HL-60 (cell line): Measurements from ENCODE around the gene SEMA3D.

Source experiments
- DNase-seq, 2 experiments: peaks; one replicate each; pipeline ENCODE4 v3.0.0-alpha.2; 2010 to 2020; ENCODE audit warnings: low read depth in 1 of 2, low spot score in 1 of 2
- H3K27ac ChIP-seq: fragments of 250-450 bp; sonication (Bioruptor Pico); replicated peaks from 2 replicates; pipeline ENCODE4 v1.5.1; 2020; ENCODE audit warnings: mild to moderate bottlenecking, moderate library complexity
- H3K27me3 ChIP-seq: fragments of 250-450 bp; sonication (Bioruptor Pico); 2 replicates; pipeline ENCODE4 v1.5.1; 2021; ENCODE audit warnings: mild to moderate bottlenecking, moderate library complexity; ENCODE audit not compliant: insufficient read depth, poor library complexity, severe bottlenecking
- H3K4me3 ChIP-seq: replicated peaks from 2 replicates; pipeline ENCODE4 v1.5.1; 2011; ENCODE audit warnings: mild to moderate bottlenecking, control low read depth, low read length; ENCODE audit not compliant: insufficient read depth
- GABPA ChIP-seq: IDR thresholded peaks from 2 replicates; pipeline ENCODE4 v1.6.1; 2012; ENCODE audit warnings: low read depth
- POLR2AphosphoS5 ChIP-seq: IDR thresholded peaks from 2 replicates; pipeline ENCODE4 v1.6.1; 2012; ENCODE audit warnings: low read depth
- REST ChIP-seq: IDR thresholded peaks from 2 replicates; pipeline ENCODE4 v1.6.1; 2012; ENCODE audit warnings: low read depth; ENCODE audit not compliant: insufficient replicate concordance
- SPI1 ChIP-seq: IDR thresholded peaks from 2 replicates; pipeline ENCODE4 v1.6.1; 2012; ENCODE audit warnings: low read depth, mild to moderate bottlenecking, borderline replicate concordance
- long read RNA-seq: library from polyadenylated mRNA; unstranded; transcript quantifications from one replicate; pipeline ENCODE4 v2.0.0, GENCODE V29; 2020
- TF ChIP-seq, protein P1 (sequence below): IDR thresholded peaks from one replicate; pipeline ENCODE4 v1.5.1; 2011; ENCODE audit warnings: low read length, control low read depth, inconsistent platforms; ENCODE audit not compliant: insufficient read depth

Gene SEMA3D
- long read RNA-seq = 0 reads

DNA sequence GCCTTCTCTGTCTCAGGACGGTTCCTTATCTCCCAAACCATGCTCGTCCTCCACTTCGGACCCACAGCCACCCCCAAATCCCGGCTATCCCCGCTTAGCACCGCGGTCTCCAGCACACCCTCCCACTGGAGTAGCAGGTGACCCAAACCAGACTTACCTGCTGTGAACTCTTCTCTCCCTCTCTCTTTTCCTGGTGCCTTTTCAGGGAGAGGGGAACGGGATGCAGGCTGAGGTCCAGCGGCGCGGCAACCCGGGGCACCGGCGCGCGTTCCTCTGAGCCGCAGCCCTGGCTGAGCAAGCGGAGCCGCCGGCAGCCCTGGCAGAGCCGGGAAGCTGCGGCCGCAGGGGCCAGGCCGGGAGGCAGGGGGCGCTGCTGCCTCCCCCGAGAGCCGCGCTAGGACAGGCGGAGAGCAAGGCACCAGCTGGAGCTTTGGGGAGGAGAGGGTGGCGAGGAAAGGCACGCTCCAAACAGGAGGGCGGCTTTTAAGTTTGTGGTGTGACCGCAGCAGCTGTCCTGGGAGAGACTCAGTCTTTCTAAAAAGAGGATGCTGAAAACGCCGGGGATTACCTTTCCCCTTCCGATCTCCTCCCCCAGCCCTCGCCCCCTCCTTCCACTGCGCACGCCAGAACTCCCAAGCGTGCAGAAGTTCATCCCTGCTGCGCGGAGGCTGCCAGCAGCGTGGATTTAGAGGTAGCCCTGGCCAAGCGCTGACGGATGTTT lies at the start of gene SEMA3D:
TSS of gene SEMA3D (minus strand) at position 536 of the 721 bp plus-strand sequence. CDS start 65,165 bp downstream, outside the sequence.
- TF ChIP-seq POLR2AphosphoS5 = no peak
- TF ChIP-seq, protein P1, sequence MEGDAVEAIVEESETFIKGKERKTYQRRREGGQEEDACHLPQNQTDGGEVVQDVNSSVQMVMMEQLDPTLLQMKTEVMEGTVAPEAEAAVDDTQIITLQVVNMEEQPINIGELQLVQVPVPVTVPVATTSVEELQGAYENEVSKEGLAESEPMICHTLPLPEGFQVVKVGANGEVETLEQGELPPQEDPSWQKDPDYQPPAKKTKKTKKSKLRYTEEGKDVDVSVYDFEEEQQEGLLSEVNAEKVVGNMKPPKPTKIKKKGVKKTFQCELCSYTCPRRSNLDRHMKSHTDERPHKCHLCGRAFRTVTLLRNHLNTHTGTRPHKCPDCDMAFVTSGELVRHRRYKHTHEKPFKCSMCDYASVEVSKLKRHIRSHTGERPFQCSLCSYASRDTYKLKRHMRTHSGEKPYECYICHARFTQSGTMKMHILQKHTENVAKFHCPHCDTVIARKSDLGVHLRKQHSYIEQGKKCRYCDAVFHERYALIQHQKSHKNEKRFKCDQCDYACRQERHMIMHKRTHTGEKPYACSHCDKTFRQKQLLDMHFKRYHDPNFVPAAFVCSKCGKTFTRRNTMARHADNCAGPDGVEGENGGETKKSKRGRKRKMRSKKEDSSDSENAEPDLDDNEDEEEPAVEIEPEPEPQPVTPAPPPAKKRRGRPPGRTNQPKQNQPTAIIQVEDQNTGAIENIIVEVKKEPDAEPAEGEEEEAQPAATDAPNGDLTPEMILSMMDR = peak; percentile 62
- no peak within 1 kb of the TSS for H3K27ac ChIP-seq
- H3K27me3 ChIP-seq = peaks cover 35% of the 10 kb centered on the region
- H3K4me3 ChIP-seq = peak within 1 kb of the TSS; percentile 52
- DNase-seq = peak; percentile 16 to 64

DNA sequence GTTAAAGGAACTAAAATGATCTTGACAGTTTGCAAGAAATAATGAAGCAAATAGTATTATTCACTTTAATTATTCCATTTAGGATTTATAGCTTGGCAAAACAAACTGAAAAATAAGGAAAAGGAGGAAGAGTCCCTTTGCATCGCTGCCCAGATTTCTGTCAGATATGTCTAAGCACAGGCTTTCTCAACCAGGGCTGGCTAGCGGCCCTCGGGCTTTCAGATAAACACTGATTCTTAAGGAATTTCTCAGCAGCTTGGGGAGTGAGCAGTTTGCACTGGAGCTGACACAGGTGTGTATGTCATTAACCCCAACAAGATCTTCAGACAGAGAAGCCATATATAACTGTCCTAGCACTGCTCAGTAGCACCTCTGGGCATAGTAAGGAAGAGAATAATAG lies 47.9 kb upstream of the SEMA3D start:
- no peak overlapping the region for H3K4me3 ChIP-seq
- no peak for DNase-seq
- no peak for TF ChIP-seq SPI1
- no peak for TF ChIP-seq REST
- TF ChIP-seq, protein P1 = no peak
- TF ChIP-seq GABPA = no peak
- H3K27me3 ChIP-seq = no peaks in the 10 kb centered on the region
- H3K27ac ChIP-seq = no peak overlapping the region

- no peak for TF ChIP-seq POLR2AphosphoS5
- no peak for TF ChIP-seq SPI1
- TF ChIP-seq, protein P1 = no peak
- no peak for TF ChIP-seq REST
- TF ChIP-seq GABPA = no peak
- Histone ChIP-seq H3K27me3 (no peaks in the 10 kb centered on the region), H3K4me3 (no peak overlapping the region), H3K27ac (no peak overlapping the region)
- no peak for DNase-seq
Measured at GRCh38 chr7:85232068-85232467, 45.2 kb upstream of the SEMA3D start.

DNA sequence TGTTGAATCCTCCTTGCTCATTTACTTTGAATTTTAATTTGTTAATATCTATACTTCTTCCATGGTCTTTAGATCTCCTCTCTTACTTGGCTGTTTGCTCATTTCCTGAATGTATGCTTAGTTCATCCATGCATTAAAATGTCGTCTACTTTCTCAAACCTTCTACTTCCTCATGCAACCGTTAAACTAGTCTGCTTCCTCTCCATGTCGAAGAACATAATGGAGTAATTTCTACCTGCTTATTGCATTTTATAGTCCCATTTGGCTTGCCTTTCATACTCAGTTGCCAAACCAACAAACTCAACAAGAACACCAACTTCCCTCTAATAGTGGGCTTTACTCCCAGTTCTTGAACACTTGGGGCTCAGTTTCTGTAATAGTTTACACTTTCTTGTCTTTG lies 43.8 kb upstream of the SEMA3D start:
- no peaks in the 10 kb centered on the region for H3K27me3 ChIP-seq
- no peak overlapping the region for H3K27ac ChIP-seq
- no peak for DNase-seq
- H3K4me3 ChIP-seq = no peak overlapping the region
- TF ChIP-seq GABPA (no peak), REST (no peak), SPI1 (no peak), POLR2AphosphoS5 (no peak)
- TF ChIP-seq, protein P1 = no peak
